HFF-Myc (cell line): ENCODE results near the gene SH3BP5.

Experiments
- DNase-seq: peaks from one replicate; pipeline ENCODE4 v3.0.0-alpha.2; 2011; ENCODE audit warnings: low read depth; ENCODE audit errors: extremely low read depth
- H3K4me3 ChIP-seq: replicated peaks from 2 replicates; pipeline ENCODE4 v1.5.1; 2011; ENCODE audit warnings: low read depth, mild to moderate bottlenecking, control low read depth, low read length
- TF ChIP-seq, protein P1 (sequence below): IDR thresholded peaks from 2 replicates; pipeline ENCODE4 v1.5.1; 2012; ENCODE audit warnings: mild to moderate bottlenecking, low read depth, low read length, control low read depth; ENCODE audit errors: missing control alignments

Gene SH3BP5

GRCh38 chr3:15319136-15319535 is 13.2 kb downstream of the SH3BP5 start:
- no peak for DNase-seq
- H3K4me3 ChIP-seq = no peak overlapping the region
- TF ChIP-seq, protein P1, sequence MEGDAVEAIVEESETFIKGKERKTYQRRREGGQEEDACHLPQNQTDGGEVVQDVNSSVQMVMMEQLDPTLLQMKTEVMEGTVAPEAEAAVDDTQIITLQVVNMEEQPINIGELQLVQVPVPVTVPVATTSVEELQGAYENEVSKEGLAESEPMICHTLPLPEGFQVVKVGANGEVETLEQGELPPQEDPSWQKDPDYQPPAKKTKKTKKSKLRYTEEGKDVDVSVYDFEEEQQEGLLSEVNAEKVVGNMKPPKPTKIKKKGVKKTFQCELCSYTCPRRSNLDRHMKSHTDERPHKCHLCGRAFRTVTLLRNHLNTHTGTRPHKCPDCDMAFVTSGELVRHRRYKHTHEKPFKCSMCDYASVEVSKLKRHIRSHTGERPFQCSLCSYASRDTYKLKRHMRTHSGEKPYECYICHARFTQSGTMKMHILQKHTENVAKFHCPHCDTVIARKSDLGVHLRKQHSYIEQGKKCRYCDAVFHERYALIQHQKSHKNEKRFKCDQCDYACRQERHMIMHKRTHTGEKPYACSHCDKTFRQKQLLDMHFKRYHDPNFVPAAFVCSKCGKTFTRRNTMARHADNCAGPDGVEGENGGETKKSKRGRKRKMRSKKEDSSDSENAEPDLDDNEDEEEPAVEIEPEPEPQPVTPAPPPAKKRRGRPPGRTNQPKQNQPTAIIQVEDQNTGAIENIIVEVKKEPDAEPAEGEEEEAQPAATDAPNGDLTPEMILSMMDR = no peak

DNA sequence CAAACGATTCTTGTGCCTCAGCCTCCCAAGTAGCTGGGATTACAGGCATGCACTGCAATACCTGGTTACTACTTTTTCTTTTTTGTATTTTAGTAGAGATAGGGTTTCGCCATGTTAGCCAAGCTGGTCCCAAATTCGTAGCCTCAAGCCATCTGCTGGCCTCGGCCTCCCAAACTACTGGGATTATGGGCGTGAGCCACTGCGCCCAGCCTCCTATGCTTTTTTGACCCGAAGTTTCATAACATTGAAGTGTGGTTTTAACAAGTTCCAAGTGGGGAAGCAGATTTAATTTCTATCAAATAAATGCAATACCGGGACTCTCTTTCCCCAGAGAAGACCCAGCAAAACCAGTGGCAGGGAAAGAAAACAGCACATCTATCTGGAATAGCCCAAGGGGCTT is 13.7 kb downstream of the SH3BP5 start:
- H3K4me3 ChIP-seq = no peak overlapping the region
- TF ChIP-seq, protein P1 = no peak
- no peak for DNase-seq

GRCh38 chr3:15316998-15317435 is 15.4 kb downstream of the SH3BP5 start:
- TF ChIP-seq, protein P1 = no peak
- DNase-seq = no peak
- no peak overlapping the region for H3K4me3 ChIP-seq

DNA sequence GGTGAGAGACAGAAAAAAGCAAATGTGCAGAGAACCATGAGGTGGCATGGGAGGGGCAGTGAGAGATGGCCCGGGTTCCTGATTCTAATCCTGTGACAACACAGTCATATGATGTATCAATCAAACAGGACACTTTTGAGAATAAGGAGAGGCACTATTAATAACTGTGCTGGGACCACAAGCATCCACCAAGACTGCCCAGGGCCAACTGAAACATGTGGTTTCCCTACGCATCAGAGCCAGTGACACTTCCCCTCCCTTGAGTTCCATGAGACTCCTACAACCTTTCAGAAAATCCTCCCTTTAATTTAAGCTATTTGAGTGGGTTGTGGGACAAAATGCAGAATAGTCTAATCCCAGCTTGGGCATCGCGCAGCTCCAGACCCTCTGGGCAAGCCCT is 17.4 kb downstream of the SH3BP5 start:
- TF ChIP-seq, protein P1 = no peak
- no peak for DNase-seq

DNA sequence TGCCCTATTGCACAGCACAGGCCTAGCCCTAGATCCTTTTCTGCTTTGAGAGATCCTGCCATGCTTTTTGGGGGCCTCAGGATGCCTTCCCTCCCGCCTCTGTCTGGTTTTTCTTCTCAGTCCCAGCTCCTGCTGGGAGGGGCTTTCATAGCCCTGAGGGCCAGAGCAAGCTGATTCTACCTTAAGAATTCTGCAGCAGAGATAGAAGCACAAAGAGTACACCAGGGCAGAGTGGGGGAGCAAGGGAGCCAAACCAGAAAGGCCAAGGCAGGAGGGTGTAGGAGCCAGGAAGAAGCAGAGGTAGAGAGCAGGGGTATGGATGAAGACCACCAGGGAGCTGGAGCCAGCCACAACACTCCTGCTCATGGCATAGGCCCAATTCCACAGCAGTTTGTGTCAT is 18.1 kb downstream of the SH3BP5 start:
- TF ChIP-seq, protein P1 = no peak
- no peak for DNase-seq
- no peak overlapping the region for H3K4me3 ChIP-seq

More for the DNA sequence above, 17.4 kb downstream of the SH3BP5 start:
- H3K4me3 ChIP-seq = no peak overlapping the region

DNA sequence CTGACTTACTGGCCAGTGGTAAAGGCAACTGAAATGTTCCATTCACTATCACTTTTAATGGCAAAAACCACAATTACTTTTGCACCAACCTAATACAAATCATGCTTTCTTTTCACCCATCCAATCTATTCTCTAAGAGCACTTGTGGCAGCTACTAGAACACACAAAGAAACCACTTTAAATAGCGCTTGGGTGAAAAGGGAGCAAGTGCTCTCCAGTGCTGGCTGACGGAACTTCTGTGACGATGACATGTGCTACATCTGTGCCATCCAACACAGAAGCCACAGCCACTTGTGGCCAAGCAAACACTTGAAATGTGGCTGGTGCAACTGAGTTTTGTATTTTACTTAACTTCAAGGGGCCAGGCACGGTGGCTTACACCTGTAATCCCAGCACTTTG is 18.9 kb downstream of the SH3BP5 start:
- no peak overlapping the region for H3K4me3 ChIP-seq
- TF ChIP-seq, protein P1 = no peak
- DNase-seq = no peak

GRCh38 chr3:15312550-15312949 is 19.8 kb downstream of the SH3BP5 start:
- no peak overlapping the region for H3K4me3 ChIP-seq
- TF ChIP-seq, protein P1 = no peak
- no peak for DNase-seq
